ENCODE data around the gene HAAO.

The HAAO gene

GRCh38 chr2:42762155-42762554, 30.2 kb downstream of the HAAO start:
- no peak for TF ChIP-seq POLR2AphosphoS5 (IDR thresholded peaks at IDR 0.05; ENCODE audit: low read depth, low read length)
- TF ChIP-seq REST (IDR thresholded peaks at IDR 0.05; ENCODE audit: insufficient read depth in 1 of 2, low read depth in 2 of 2, low read length in 2 of 2): no peak
- no peak for TF ChIP-seq TAF1 (IDR thresholded peaks at IDR 0.05; ENCODE audit: borderline replicate concordance, insufficient read depth, low read length)
- no peak for TF ChIP-seq FOXP2 (optimal IDR thresholded peaks at IDR 0.05; ENCODE audit: borderline replicate concordance, extremely low read depth, extremely low read length, insufficient read depth)
- no peak for TF ChIP-seq SIN3A (IDR thresholded peaks at IDR 0.05; ENCODE audit: borderline replicate concordance, insufficient read depth, low read length)

GRCh38 chr2:42761554-42761953, 30.8 kb downstream of the HAAO start:
- TF ChIP-seq SIN3A (IDR thresholded peaks at IDR 0.05; ENCODE audit: borderline replicate concordance, insufficient read depth, low read length) (no peak), TAF1 (IDR thresholded peaks at IDR 0.05; ENCODE audit: borderline replicate concordance, insufficient read depth, low read length) (no peak), POLR2AphosphoS5 (IDR thresholded peaks at IDR 0.05; ENCODE audit: low read depth, low read length) (no peak), FOXP2 (optimal IDR thresholded peaks at IDR 0.05; ENCODE audit: borderline replicate concordance, extremely low read depth, extremely low read length, insufficient read depth) (no peak), REST (IDR thresholded peaks at IDR 0.05; ENCODE audit: insufficient read depth in 1 of 2, low read depth in 2 of 2, low read length in 2 of 2) (no peak)

GRCh38 chr2:42758751-42759150, 33.6 kb downstream of the HAAO start:
- TF ChIP-seq TAF1 (IDR thresholded peaks at IDR 0.05; ENCODE audit: borderline replicate concordance, insufficient read depth, low read length) (no peak), POLR2AphosphoS5 (IDR thresholded peaks at IDR 0.05; ENCODE audit: low read depth, low read length) (no peak), SIN3A (IDR thresholded peaks at IDR 0.05; ENCODE audit: borderline replicate concordance, insufficient read depth, low read length) (no peak), REST (IDR thresholded peaks at IDR 0.05; ENCODE audit: insufficient read depth in 1 of 2, low read depth in 2 of 2, low read length in 2 of 2) (no peak)

GRCh38 chr2:42757981-42758740, 34.2 kb downstream of the HAAO start:
- TF ChIP-seq REST (IDR thresholded peaks at IDR 0.05; ENCODE audit: insufficient read depth in 1 of 2, low read depth in 2 of 2, low read length in 2 of 2): no peak
- TF ChIP-seq FOXP2 (optimal IDR thresholded peaks at IDR 0.05; ENCODE audit: borderline replicate concordance, extremely low read depth, extremely low read length, insufficient read depth): no peak
- no peak for TF ChIP-seq TAF1 (IDR thresholded peaks at IDR 0.05; ENCODE audit: borderline replicate concordance, insufficient read depth, low read length)
- no peak for TF ChIP-seq SIN3A (IDR thresholded peaks at IDR 0.05; ENCODE audit: borderline replicate concordance, insufficient read depth, low read length)
- TF ChIP-seq POLR2AphosphoS5 (IDR thresholded peaks at IDR 0.05; ENCODE audit: low read depth, low read length): no peak

Data from PFSK-1 (cell line).